GDM1 (cell line): ENCODE results near the gene CPNE5.

Source experiments
- DNase-seq: peaks from one replicate; lab custom pipeline; 2025; lab: John Stamatoyannopoulos, UW

The CPNE5 gene

GRCh38 chr6:36791521-36792135, 47.6 kb downstream of the CPNE5 start:
- DNase-seq, result no peak

- DNase-seq, result no peak
Measured at GRCh38 chr6:36791085-36791484, 48.2 kb downstream of the CPNE5 start.

- no peak for DNase-seq
Measured at GRCh38 chr6:36788768-36789167, 50.5 kb downstream of the CPNE5 start.

GRCh38 chr6:36788186-36788585, 51.1 kb downstream of the CPNE5 start:
- DNase-seq, result no peak

GRCh38 chr6:36787210-36787609, 52.0 kb downstream of the CPNE5 start:
- no peak for DNase-seq

- no peak for DNase-seq
Measured at GRCh38 chr6:36786055-36786675, 53.1 kb downstream of the CPNE5 start.

GRCh38 chr6:36784376-36784636, 54.9 kb downstream of the CPNE5 start:
- no peak for DNase-seq

- DNase-seq, result no peak
Measured at GRCh38 chr6:36783603-36784375, 55.5 kb downstream of the CPNE5 start.

GRCh38 chr6:36781669-36782068, 57.6 kb downstream of the CPNE5 start:
- DNase-seq, result no peak

- DNase-seq, result peak; percentile 38
Measured at GRCh38 chr6:36780442-36781177, 58.6 kb downstream of the CPNE5 start.

GRCh38 chr6:36779227-36779626, 60.0 kb downstream of the CPNE5 start:
- no peak for DNase-seq

GRCh38 chr6:36777801-36778200, 61.4 kb downstream of the CPNE5 start:
- DNase-seq, result peak; percentile 15

- DNase-seq, result no peak
Measured at GRCh38 chr6:36776167-36776566, 63.1 kb downstream of the CPNE5 start.

- no peak for DNase-seq
Measured at GRCh38 chr6:36774331-36774730, 64.9 kb downstream of the CPNE5 start.

- DNase-seq, result no peak
Measured at GRCh38 chr6:36772397-36772796, 66.8 kb downstream of the CPNE5 start.

- DNase-seq, result no peak
Measured at GRCh38 chr6:36771145-36771544, 68.1 kb downstream of the CPNE5 start.

- no peak for DNase-seq
Measured at GRCh38 chr6:36769676-36770499, 69.4 kb downstream of the CPNE5 start.

- DNase-seq, result no peak
Measured at GRCh38 chr6:36769183-36769675, 70.0 kb downstream of the CPNE5 start.

- DNase-seq, result no peak
Measured at GRCh38 chr6:36766399-36766945, 72.8 kb downstream of the CPNE5 start.

- DNase-seq, result peak; percentile 76
Measured at GRCh38 chr6:36765594-36766398, 73.4 kb downstream of the CPNE5 start.

GRCh38 chr6:36765190-36765589, 74.1 kb downstream of the CPNE5 start:
- no peak for DNase-seq
